GM21381 (cell line): ENCODE results near the gene PSMC3.

ENCODE experiments used
- ATAC-seq: cut with Tn5 transposase; IDR thresholded peaks from one replicate; pipeline ENCODE4 v1.9.1; 2021; ENCODE audit warnings: mild to moderate bottlenecking, moderate library complexity; ENCODE audit not compliant: unreplicated experiment

PSMC3 gene

DNA sequence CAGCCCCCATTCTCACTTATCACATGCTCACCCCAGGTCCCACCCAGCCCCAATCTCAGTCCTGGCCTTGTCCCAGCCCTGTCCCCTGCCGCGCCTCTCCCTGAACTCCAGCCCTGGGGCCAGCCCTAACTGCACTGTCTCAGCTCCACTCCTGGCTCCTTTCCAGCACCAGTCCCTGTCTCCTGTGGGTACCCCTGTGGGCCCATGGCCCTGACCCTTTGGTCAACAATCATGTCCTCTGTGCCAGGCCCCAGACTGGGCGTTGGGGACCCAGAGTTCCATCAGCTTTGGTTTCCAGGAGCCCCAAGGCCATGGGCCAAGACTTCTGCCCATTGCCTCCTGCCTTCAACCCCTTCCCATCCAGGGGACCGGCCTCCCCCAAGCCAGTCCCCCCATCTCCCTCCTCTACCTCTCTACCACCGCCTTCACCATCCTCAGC, 48.6 kb downstream of the PSMC3 start:
- ATAC-seq = no peak

DNA sequence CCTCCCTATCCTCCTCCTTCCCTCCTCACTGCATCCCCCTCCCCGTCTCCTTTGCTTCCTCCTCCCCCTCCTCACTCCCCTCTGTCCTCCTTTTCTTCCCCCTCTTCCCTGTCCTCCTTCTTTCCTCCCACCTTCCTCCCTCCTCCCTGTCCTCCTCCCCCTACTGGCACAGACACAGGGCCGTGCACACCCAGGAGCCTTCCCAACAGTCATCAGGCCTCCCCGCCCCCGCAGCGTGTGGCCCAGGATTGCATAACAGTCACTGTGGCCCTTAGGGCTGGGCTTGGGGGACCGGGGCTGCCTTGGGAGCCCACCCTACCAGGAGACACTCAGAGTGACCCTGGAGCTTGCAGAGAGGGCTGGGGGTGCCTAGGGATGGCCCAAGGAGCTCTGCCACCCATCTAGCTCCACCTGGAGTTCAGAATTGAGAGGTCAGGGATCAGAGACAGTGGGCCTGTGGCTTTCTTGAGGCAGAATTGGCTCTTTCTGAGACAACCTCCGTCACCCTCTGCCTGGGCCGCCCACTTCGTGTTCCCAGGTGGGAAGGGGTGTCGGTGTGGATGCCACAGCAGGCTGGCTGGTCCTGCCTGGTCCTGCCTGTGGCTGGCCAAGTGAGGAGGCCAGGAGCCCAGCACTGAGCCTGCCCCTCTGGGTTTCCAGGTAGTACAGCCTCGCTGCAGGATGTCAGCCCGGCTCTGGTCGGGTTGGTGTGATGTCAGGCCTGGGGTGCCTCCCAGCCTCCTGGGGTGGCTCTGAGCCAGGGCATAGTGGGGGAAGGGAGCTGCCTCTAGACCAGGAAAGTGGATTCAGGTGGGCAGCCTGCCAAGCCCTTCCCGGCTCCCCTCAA, 49.5 kb downstream of the PSMC3 start:
- peak; percentile 33 for ATAC-seq

- ATAC-seq = no peak
Observed at GRCh38 chr11:47376107-47376524, 50.1 kb downstream of the PSMC3 start.

GRCh38 chr11:47375546-47376085, 50.6 kb downstream of the PSMC3 start:
- ATAC-seq = no peak

DNA sequence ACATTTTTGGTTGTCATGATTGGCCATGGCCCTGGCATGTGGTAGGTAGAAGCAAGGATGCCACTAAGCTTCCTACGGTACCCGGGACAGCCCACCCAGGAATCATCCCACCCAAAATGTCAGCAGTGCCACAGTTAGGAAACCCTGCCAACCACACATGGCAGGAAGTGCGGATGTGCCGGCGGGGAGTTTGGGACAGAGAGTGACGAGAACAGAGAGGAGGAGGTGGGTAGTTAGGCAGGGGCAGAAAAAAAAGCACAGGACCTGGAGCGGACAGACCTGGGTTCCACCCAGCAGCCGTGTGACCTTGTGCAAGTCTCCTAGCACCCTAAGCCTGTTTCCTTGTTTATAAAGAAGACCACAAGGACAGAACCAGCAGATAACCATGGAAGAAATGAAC, 51.2 kb downstream of the PSMC3 start:
- ATAC-seq = no peak

DNA sequence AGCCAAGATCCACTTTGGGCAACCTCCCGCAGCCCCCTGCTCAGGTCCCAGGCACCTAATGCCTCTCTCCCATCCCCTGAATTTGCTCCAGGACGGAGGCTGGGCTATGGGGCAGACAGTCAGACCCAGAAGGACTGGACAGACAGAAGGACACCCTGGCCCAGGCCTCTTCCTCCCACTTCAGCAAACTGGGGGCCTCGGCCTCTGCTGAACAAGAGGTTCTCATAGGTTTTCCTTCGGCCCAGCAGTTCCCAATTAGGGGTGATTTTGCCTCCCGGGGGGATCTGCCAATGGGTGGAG, 51.6 kb downstream of the PSMC3 start:
- ATAC-seq = no peak

- no peak for ATAC-seq
Observed at GRCh38 chr11:47373876-47374719, 52.1 kb downstream of the PSMC3 start.

GRCh38 chr11:47372422-47372821, 53.8 kb downstream of the PSMC3 start:
- ATAC-seq = no peak

- no peak for ATAC-seq
Observed at GRCh38 chr11:47369676-47370075, 56.6 kb downstream of the PSMC3 start.
